OCI-LY3 (cell line): ENCODE data around the gene ALKBH1.
"Not testable (repeated sequence)": the region's sequence is repeated elsewhere in the genome, so short reads cannot be mapped to it uniquely, and the experiment has no call there.

Experiments
- H2AFZ ChIP-seq: fragments of 200-600, 300-600 bp; shearing (Covaris generic); 2 replicates; pipeline ENCODE4 v1.6.0; 2014; ENCODE audit warnings: antibody characterized with exemption, low read depth, low read length
- H3K27ac ChIP-seq: fragments of 200-600, 300-600 bp; sonication (generic); 2 replicates; pipeline ENCODE4 v1.5.1; 2014; ENCODE audit warnings: mild to moderate bottlenecking, low read length, moderate library complexity, mixed read lengths
- H3K27me3 ChIP-seq: fragments of 200-600, 300-600 bp; sonication (generic); 2 replicates; pipeline ENCODE4 v1.6.1; 2014; ENCODE audit warnings: low read depth, low read length, mixed read lengths
- H3K36me3 ChIP-seq: fragments of 200-600, 300-600 bp; sonication (generic); replicated peaks from 2 replicates; pipeline ENCODE3; 2014; ENCODE audit warnings: low read depth, low read length, mixed read lengths
- H3K4me1 ChIP-seq: fragments of 300-600, 200-600 bp; sonication (generic); 2 replicates; pipeline ENCODE4 v1.6.1; 2014; ENCODE audit warnings: low read length, mixed read lengths
- H3K4me2 ChIP-seq: fragments of 200-600, 300-600 bp; sonication (generic); 2 replicates; pipeline ENCODE4 v1.6.1; 2014; ENCODE audit warnings: low read length, mixed read lengths
- H3K4me3 ChIP-seq: fragments of 300-600, 200-600 bp; sonication (generic); 2 replicates; pipeline ENCODE4 v1.5.1; 2014; ENCODE audit warnings: antibody characterized with exemption, mild to moderate bottlenecking, low read length, moderate library complexity
- H3K79me2 ChIP-seq: fragments of 300-600, 200-600 bp; shearing (Covaris generic); 2 replicates; pipeline ENCODE4 v1.6.1; 2014; ENCODE audit warnings: mild to moderate bottlenecking, low read length, mixed read lengths
- H3K9ac ChIP-seq: fragments of 300-600, 200-600 bp; shearing (Covaris generic); 2 replicates; pipeline ENCODE4 v1.6.0; 2014; ENCODE audit warnings: mild to moderate bottlenecking, low read length, moderate library complexity
- H3K9me3 ChIP-seq: fragments of 200-600, 300-600 bp; shearing (Covaris generic); 2 replicates; pipeline ENCODE4 v1.6.1; 2014; ENCODE audit warnings: low read length, mixed read lengths; ENCODE audit not compliant: insufficient read depth
- H4K20me1 ChIP-seq: fragments of 200-600, 300-600 bp; sonication (generic); 2 replicates; pipeline ENCODE4 v1.6.1; 2016; ENCODE audit warnings: low read length, mixed read lengths; ENCODE audit not compliant: insufficient read depth
- EZH2phosphoT487 ChIP-seq: fragments of 200-600 bp; shearing (Covaris generic); IDR thresholded peaks from 2 replicates; pipeline ENCODE4 v1.6.1; 2018; ENCODE audit warnings: antibody characterized with exemption, mixed run types, low read depth
- TF ChIP-seq, protein P1 (sequence below): fragments of 200-600, 300-600 bp; sonication (generic); IDR thresholded peaks from 2 replicates; pipeline ENCODE4 v1.5.1; 2014; ENCODE audit warnings: antibody characterized with exemption, low read length, low read depth

Gene ALKBH1, protein sequence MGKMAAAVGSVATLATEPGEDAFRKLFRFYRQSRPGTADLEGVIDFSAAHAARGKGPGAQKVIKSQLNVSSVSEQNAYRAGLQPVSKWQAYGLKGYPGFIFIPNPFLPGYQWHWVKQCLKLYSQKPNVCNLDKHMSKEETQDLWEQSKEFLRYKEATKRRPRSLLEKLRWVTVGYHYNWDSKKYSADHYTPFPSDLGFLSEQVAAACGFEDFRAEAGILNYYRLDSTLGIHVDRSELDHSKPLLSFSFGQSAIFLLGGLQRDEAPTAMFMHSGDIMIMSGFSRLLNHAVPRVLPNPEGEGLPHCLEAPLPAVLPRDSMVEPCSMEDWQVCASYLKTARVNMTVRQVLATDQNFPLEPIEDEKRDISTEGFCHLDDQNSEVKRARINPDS

DNA sequence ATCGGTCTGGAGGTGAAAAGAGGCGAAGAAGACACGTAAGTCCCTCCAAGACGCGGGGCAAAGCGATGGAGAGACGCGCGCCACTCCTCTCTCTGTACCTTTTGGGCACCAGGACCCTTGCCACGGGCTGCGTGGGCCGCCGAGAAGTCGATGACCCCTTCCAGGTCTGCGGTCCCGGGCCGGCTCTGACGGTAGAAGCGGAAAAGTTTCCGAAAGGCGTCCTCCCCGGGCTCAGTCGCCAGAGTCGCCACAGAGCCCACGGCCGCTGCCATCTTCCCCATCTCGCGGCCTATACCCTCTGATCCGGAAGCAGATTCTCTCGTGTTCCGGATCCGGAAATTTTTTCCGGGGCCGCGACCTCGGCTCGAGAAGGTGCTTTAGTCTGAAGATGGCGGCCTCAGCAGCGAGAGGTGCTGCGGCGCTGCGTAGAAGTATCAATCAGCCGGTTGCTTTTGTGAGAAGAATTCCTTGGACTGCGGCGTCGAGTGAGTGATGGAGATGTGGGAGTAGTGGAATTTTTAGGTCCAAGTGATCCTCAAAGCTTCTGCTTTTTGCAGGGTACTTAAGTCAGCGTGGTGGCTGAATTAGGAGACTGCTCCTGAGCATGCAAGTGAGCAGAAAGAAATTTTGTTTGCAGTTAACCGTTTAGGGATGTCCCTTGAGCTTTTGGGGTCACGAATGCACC lies at the start of gene ALKBH1, which contains the start of gene SLIRP:
Gene ALKBH1, minus strand, starts transcription at position 300 of the 685 bp plus-strand sequence. Its CDS starts 19 bp downstream, at position 281.
Gene SLIRP, plus strand, starts transcription at position 380 of the 685 bp plus-strand sequence. Its CDS starts 9 bp downstream, at position 389.
- no peak for TF ChIP-seq EZH2phosphoT487
- TF ChIP-seq, protein P1, sequence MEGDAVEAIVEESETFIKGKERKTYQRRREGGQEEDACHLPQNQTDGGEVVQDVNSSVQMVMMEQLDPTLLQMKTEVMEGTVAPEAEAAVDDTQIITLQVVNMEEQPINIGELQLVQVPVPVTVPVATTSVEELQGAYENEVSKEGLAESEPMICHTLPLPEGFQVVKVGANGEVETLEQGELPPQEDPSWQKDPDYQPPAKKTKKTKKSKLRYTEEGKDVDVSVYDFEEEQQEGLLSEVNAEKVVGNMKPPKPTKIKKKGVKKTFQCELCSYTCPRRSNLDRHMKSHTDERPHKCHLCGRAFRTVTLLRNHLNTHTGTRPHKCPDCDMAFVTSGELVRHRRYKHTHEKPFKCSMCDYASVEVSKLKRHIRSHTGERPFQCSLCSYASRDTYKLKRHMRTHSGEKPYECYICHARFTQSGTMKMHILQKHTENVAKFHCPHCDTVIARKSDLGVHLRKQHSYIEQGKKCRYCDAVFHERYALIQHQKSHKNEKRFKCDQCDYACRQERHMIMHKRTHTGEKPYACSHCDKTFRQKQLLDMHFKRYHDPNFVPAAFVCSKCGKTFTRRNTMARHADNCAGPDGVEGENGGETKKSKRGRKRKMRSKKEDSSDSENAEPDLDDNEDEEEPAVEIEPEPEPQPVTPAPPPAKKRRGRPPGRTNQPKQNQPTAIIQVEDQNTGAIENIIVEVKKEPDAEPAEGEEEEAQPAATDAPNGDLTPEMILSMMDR, result no peak
- H3K79me2 ChIP-seq, result peaks cover 79% of the 10 kb centered on the region
- H3K27me3 ChIP-seq, result no peaks in the 10 kb centered on the region
- H4K20me1 ChIP-seq, result peaks cover 20% of the 10 kb centered on the region
- peak within 1 kb of the TSS; percentile 55 for H2AFZ ChIP-seq
- H3K4me2 ChIP-seq, result peak within 1 kb of the TSS; percentile 89
- peak within 1 kb of the TSS; percentile 89 for H3K9ac ChIP-seq
- H3K4me1 ChIP-seq, result peaks cover 26% of the 10 kb centered on the region
- H3K27ac ChIP-seq, result peak within 1 kb of the TSS; percentile 47
- H3K36me3 ChIP-seq, result peaks cover 26% of the 10 kb centered on the region
- no peaks in the 10 kb centered on the region for H3K9me3 ChIP-seq
- peak within 1 kb of the TSS; percentile 91 for H3K4me3 ChIP-seq

DNA sequence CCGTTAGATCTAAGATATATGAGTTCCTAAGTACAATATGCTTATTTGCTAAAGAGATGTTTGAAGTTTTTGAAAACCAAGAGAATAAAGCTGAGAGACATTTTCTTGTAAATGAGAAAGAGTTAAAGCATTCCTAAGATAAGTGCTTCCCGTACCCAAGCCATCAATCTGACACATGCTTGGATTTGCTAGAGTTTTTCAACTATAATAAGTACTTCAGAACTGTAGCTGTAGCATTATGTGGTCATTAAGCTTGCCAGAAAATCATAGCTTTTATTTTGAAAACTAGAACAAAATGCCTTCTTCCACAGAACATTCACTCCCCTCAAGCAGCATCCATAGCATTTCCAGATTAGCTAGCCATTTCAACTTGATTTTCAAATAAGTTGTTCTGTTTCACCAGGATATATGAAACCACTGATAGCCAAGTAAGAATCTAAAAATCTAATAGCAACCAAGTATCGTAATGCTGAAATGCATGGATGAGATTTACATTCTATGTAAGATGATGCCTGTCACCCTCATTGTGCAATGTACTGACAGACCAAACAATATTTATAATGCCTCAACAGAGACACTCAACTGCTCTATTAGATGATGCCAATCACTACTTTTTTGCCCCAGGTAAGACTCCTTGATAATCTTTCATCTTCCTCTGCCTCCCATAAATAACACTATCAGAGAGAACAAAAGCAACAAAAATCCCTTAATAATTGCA lies 45.1 kb upstream of the ALKBH1 start:
- Histone ChIP-seq H3K9me3 (no peaks in the 10 kb centered on the region), H3K27me3 (no peaks in the 10 kb centered on the region), H3K79me2 (peaks cover 54% of the 10 kb centered on the region), H3K9ac (no peak overlapping the region), H4K20me1 (peaks cover 16% of the 10 kb centered on the region; the same call in 1 of the 2 replicates), H3K27ac (no peak overlapping the region), H3K36me3 (peaks cover 48% of the 10 kb centered on the region), H3K4me2 (no peak overlapping the region), H2AFZ (no peak overlapping the region), H3K4me3 (no peak overlapping the region), H3K4me1 (no peaks in the 10 kb centered on the region)
- no peak for TF ChIP-seq EZH2phosphoT487
- TF ChIP-seq, protein P1, result no peak

DNA sequence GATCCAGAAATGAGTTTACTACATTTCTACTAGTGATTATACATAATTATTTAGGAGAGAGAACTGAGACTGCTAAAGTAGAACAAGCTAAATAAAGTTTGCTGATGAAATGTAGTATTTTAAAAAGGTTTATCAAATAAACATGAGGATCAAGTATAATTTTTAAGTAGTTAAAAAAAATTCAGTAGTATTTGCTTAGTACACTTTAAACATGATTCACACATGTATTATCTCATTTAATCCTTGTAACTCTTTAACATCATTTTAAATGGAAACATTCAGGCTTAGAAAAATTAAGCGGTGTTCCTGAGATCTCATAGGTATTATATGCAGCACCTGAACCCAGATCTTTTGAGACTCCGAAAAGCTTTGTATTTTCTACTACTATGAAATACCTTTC lies 44.4 kb upstream of the ALKBH1 start:
- no peak overlapping the region for H3K4me3 ChIP-seq
- H3K36me3 ChIP-seq, result peaks cover 48% of the 10 kb centered on the region
- H3K9me3 ChIP-seq, result no peaks in the 10 kb centered on the region
- H3K9ac ChIP-seq, result no peak overlapping the region
- no peaks in the 10 kb centered on the region for H3K27me3 ChIP-seq
- no peaks in the 10 kb centered on the region for H3K4me1 ChIP-seq
- TF ChIP-seq, protein P1, result no peak
- TF ChIP-seq EZH2phosphoT487, result no peak
- H2AFZ ChIP-seq, result no peak overlapping the region
- peaks cover 47% of the 10 kb centered on the region for H3K79me2 ChIP-seq
- peaks cover 14% of the 10 kb centered on the region; the same call in 1 of the 2 replicates for H4K20me1 ChIP-seq
- H3K27ac ChIP-seq, result no peak overlapping the region
- H3K4me2 ChIP-seq, result no peak overlapping the region

DNA sequence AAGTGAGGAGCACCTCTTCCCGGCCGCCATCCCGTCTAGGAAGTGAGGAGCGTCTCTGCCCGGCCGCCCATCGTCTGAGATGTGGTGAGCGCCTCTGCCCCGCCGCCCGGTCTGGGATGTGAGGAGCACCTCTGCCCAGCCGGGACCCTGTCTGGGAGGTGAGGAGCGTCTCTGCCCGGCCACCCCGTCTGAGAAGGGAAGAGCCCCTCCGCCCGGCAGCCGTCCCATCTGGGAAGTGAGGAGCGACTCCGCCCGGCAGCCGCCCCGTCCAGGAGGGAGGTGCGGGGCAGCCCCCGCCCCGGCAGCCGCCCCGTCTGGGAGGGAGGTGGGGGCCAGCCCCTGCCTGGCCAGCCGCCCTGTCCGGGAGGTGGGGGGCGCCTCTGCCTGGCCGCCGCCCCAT lies 39.6 kb upstream of the ALKBH1 start:
- not testable (repeated sequence) for H3K27ac ChIP-seq, H3K9ac ChIP-seq, H3K4me1 ChIP-seq, H3K27me3 ChIP-seq, H3K9me3 ChIP-seq, H3K4me3 ChIP-seq, H2AFZ ChIP-seq, H3K4me2 ChIP-seq, H4K20me1 ChIP-seq
- H3K79me2 ChIP-seq, result peaks cover 31% of the 10 kb centered on the region
- peaks cover 45% of the 10 kb centered on the region for H3K36me3 ChIP-seq
